HS-5 (cell line): ENCODE data around the gene DIAPH3.
"Not testable (repeated sequence)": the region's sequence is repeated elsewhere in the genome, so short reads cannot be mapped to it uniquely, and the experiment has no call there.

Source experiments
- DNase-seq: peaks from one replicate; pipeline ENCODE4 v3.0.0-alpha.2; 2012; ENCODE audit warnings: low read depth

Gene DIAPH3

GRCh38 chr13:60163478-60164233 lies at the start of gene DIAPH3:
DIAPH3 (minus strand) TSS chr13:60163928; CDS start chr13:60163766, 162 bp downstream.
- DNase-seq: peak; percentile 60

- no peak for DNase-seq
These were observed 49.6 kb upstream of the DIAPH3 start for GRCh38 chr13:60213236-60213744.

- DNase-seq: no peak
These were observed 47.8 kb upstream of the DIAPH3 start for GRCh38 chr13:60211548-60211947.

GRCh38 chr13:60210510-60211330 lies 47.0 kb upstream of the DIAPH3 start:
- no peak for DNase-seq

- DNase-seq: not testable (repeated sequence)
These were observed 41.8 kb upstream of the DIAPH3 start for GRCh38 chr13:60205499-60205898.

- no peak for DNase-seq
These were observed 37.6 kb upstream of the DIAPH3 start for GRCh38 chr13:60201286-60201685.

GRCh38 chr13:60195893-60196292 lies 32.2 kb upstream of the DIAPH3 start:
- not testable (repeated sequence) for DNase-seq

GRCh38 chr13:60182907-60183306 lies 19.2 kb upstream of the DIAPH3 start:
- no peak for DNase-seq

- no peak for DNase-seq
These were observed 14.6 kb upstream of the DIAPH3 start for GRCh38 chr13:60178327-60178726.

- DNase-seq: no peak
These were observed 11.8 kb upstream of the DIAPH3 start for GRCh38 chr13:60175571-60175970.

- no peak for DNase-seq
These were observed 10.4 kb upstream of the DIAPH3 start for GRCh38 chr13:60174113-60174512.

- DNase-seq: no peak
These were observed 8.4 kb upstream of the DIAPH3 start for GRCh38 chr13:60172111-60172510.

- no peak for DNase-seq
These were observed 6.7 kb upstream of the DIAPH3 start for GRCh38 chr13:60170414-60170813.

- no peak for DNase-seq
These were observed 5.7 kb upstream of the DIAPH3 start for GRCh38 chr13:60169239-60170031.

- no peak for DNase-seq
These were observed 3.4 kb upstream of the DIAPH3 start for GRCh38 chr13:60167121-60167520.

GRCh38 chr13:60165391-60166099 lies 1.8 kb upstream of the DIAPH3 start:
- no peak for DNase-seq

GRCh38 chr13:60164234-60164889 lies 634 bp upstream of the DIAPH3 start:
- DNase-seq: no peak

- DNase-seq: no peak
These were observed 1.6 kb downstream of the DIAPH3 start for GRCh38 chr13:60162096-60162495.

GRCh38 chr13:60158321-60158801 lies 5.4 kb downstream of the DIAPH3 start:
- no peak for DNase-seq

GRCh38 chr13:60155978-60156377 lies 7.8 kb downstream of the DIAPH3 start:
- DNase-seq: no peak

GRCh38 chr13:60152904-60153303 lies 10.8 kb downstream of the DIAPH3 start:
- DNase-seq: no peak
